Hair follicular keratinocyte (primary cell): ENCODE measurements around the gene TM9SF1. TPM values are rescaled to one million over a fixed set of nuclear protein-coding genes. Genes with fewer than 3 reads are reported as not detected.

ENCODE experiments used
- total RNA-seq: library from RNA; depleted of rRNA; stranded (reverse); fragments of >200 nt; gene quantifications from 2 replicates; pipeline ENCODE4 v1.2.3, GENCODE V29; 2015

Gene TM9SF1
- 45.7 and 48.7 TPM in 2 replicates for total RNA-seq

GRCh38 chr14:24195186-24196070 lies at the start of gene TM9SF1:
TSS of gene TM9SF1 (minus strand) at chr14:24195441. CDS start at chr14:24195019, 422 bp downstream.

GRCh38 chr14:24232645-24233537 lies 37.6 kb upstream of the TM9SF1 start, which contains the start of gene GMPR2:
TSS of gene GMPR2 (plus strand) at chr14:24232929. CDS start at chr14:24233254, 325 bp downstream.

GRCh38 chr14:24232121-24232644 lies 36.9 kb upstream of the TM9SF1 start, which contains the start of gene NEDD8:
TSS of gene NEDD8 (minus strand) at chr14:24232367. CDS start at chr14:24232267, 100 bp downstream.

GRCh38 chr14:24215495-24216344 lies 20.5 kb upstream of the TM9SF1 start, which contains the start of gene MDP1:
TSS of gene MDP1 (minus strand) at chr14:24216066. CDS start at chr14:24215955, 111 bp downstream.

GRCh38 chr14:24212924-24213865 lies 18.0 kb upstream of the TM9SF1 start, which contains the start of gene CHMP4A:
TSS of gene CHMP4A (minus strand) at chr14:24213488. CDS start at chr14:24213439, 49 bp downstream.

GRCh38 chr14:24188251-24189058 lies 6.8 kb downstream of the TM9SF1 start, which contains the start of gene IPO4:
TSS of gene IPO4 (minus strand) at chr14:24188816. CDS start at chr14:24188787, 29 bp downstream.

GRCh38 chr14:24171422-24172260 lies 23.6 kb downstream of the TM9SF1 start, which contains the start of gene REC8:
TSS of gene REC8 (plus strand) at chr14:24172080. CDS start at chr14:24172553, 473 bp downstream.

GRCh38 chr14:24160850-24161804 lies 34.1 kb downstream of the TM9SF1 start, which contains the start of gene IRF9:
TSS of gene IRF9 (plus strand) at chr14:24161265. CDS start at chr14:24162145, 880 bp downstream.

GRCh38 chr14:24146978-24147760 lies 48.1 kb downstream of the TM9SF1 start, which contains the start of gene RNF31:
TSS of gene RNF31 (plus strand) at chr14:24147498. CDS start at chr14:24147699, 201 bp downstream.

GRCh38 chr14:24146453-24146977 lies 48.7 kb downstream of the TM9SF1 start, which contains the start of gene PSME2:
TSS of gene PSME2 (minus strand) at chr14:24146610. CDS start at chr14:24146581, 29 bp downstream.

GRCh38 chr14:24141097-24141880 lies 54.0 kb downstream of the TM9SF1 start, which contains the start of gene EMC9:
TSS of gene EMC9 (minus strand) at chr14:24141591. CDS start at chr14:24141304, 287 bp downstream.

